Prostate gland (tissue), 2 donors: ENCODE measurements around the gene MCF2L2. TPM values are rescaled to one million over a fixed set of nuclear protein-coding genes. Genes with fewer than 3 reads are reported as not detected.

ENCODE experiments used
- DNase-seq: peaks from one replicate; pipeline ENCODE4 v3.0.0-alpha.2; 2019; ENCODE audit warnings: low spot score
- H3K27ac ChIP-seq, 2 donors: fragments of 200-600 bp; sonication (generic); 2 replicates each; pipeline ENCODE4 v1.5.1; 2017 to 2019
- H3K27me3 ChIP-seq: fragments of 200-600 bp; sonication (generic); replicated peaks from 2 replicates; pipeline ENCODE4 v1.5.1; 2019; ENCODE audit not compliant: insufficient read depth
- H3K36me3 ChIP-seq, 2 donors: fragments of 200-600 bp; sonication (generic); 1 replicate in 1 of 2; 2 replicates in 1 of 2; pipeline versions ENCODE4 v1.5.1 to v1.8.1; 2017 to 2019
- H3K4me1 ChIP-seq: fragments of 200-600 bp; sonication (generic); replicated peaks from 2 replicates; pipeline ENCODE4 v1.5.1; 2019
- H3K4me3 ChIP-seq, 2 donors: fragments of 200-600 bp; sonication (generic); 2 replicates each; pipeline ENCODE4 v1.5.1; 2017 to 2019
- H3K9me3 ChIP-seq: fragments of 200-600 bp; sonication (generic); 2 replicates; pipeline ENCODE4 v1.5.1; 2017
- CTCF ChIP-seq, 4 experiments: fragments of 200-600 bp in 2 of 4; fragments of 450-650 bp in 2 of 4; sonication (generic) in 2 of 4; IDR thresholded peaks; 1 replicate in 3 of 4; 2 replicates in 1 of 4; pipeline ENCODE4 v1.5.1; 2016 to 2019; ENCODE audit warnings: antibody characterized with exemption in 4 of 4, mild to moderate bottlenecking in 2 of 4, moderate library complexity in 2 of 4
- POLR2A ChIP-seq: fragments of 450-650 bp; IDR thresholded peaks from one replicate; pipeline ENCODE4 v1.6.1; 2016; ENCODE audit warnings: antibody characterized with exemption, mild to moderate bottlenecking
- POLR2AphosphoS5 ChIP-seq: sonication (generic); formaldehyde crosslinking; IDR thresholded peaks from one replicate; pipeline ENCODE4 v1.6.1; 2017; ENCODE audit warnings: antibody characterized with exemption
- WGBS: methylation state at CpG from one replicate; pipeline ENCODE4 v1.1.5; 2018; 5-methylcytosine and 5-hydroxymethylcytosine counted together
- intact Hi-C: fragments of 100-400 bp; cut with DNase I; formaldehyde crosslinking; loops from one replicate; pipeline ENCODE4 v1.14.2; 2022
- total RNA-seq, 2 donors: library from RNA; depleted of rRNA; stranded (reverse); fragments of >200 nt; gene quantifications; one replicate each; pipeline ENCODE4 v1.1.0, GENCODE V29; 2016

The MCF2L2 gene
- total RNA-seq, 2 donors from 2014 or later, result 0.41 to 4.0 TPM

GRCh38 chr3:183259621-183260020 is 168.8 kb downstream of the MCF2L2 start:
- H3K4me1 ChIP-seq, result no peaks in the 10 kb centered on the region
- no peaks in the 10 kb centered on the region for H3K27me3 ChIP-seq

GRCh38 chr3:183259087-183259486 is 169.3 kb downstream of the MCF2L2 start:
- Histone ChIP-seq H3K9me3 (no peaks in the 10 kb centered on the region), H3K36me3 (no peaks in the 10 kb centered on the region), H3K27me3 (no peaks in the 10 kb centered on the region), H3K27ac (no peak overlapping the region), H3K4me3 (no peak overlapping the region), H3K4me1 (no peaks in the 10 kb centered on the region)
- WGBS, result 62% methylated on average over 3 of the region's 3 CpGs
- no peak for DNase-seq
- intact Hi-C loops, result loop anchor here (5.0 to 10.0 kb wide), 2 partner anchors 123 to 506 kb away; no protein-coding TSS in a partner anchor
- TF ChIP-seq POLR2AphosphoS5 (no peak), CTCF (IDR thresholded peaks at IDR 0.05) (no peak), POLR2A (no peak)

More at GRCh38 chr3:183259621-183260020, 168.8 kb downstream of the MCF2L2 start:
- DNase-seq, result no peak
- Histone ChIP-seq H3K27ac (no peak overlapping the region), H3K9me3 (no peaks in the 10 kb centered on the region), H3K36me3 (no peaks in the 10 kb centered on the region), H3K4me3 (no peak overlapping the region)
- no peak for TF ChIP-seq POLR2AphosphoS5
- 77% methylated on average over 2 of the region's 2 CpGs for WGBS
- intact Hi-C loops, result loop anchor here (5.0 to 10.0 kb wide), 2 partner anchors 123 to 505 kb away; no protein-coding TSS in a partner anchor

DNA sequence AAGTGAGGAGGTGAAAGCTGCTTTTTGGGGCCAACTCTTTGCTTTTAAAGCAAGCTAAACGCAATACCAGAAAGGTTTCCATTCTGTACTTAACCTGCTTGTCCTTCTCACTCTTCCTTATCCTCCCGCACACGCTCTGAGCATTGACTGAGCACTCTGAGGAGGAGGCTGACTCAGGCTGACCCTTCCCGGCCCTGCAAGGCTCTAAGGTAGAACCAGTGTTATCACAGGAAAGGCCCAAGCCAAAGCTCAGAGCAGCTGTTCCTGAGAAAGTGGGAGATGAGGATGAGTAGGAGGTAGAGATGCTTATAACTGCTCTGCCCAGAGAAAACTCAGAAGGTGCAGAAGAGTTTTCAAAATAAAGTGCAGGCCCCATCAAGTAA is 173.1 kb downstream of the MCF2L2 start:
- no peak for TF ChIP-seq POLR2AphosphoS5
- no peak for TF ChIP-seq CTCF (IDR thresholded peaks at IDR 0.05)
- TF ChIP-seq POLR2A, result no peak
- intact Hi-C loops, result loop anchor here (5.0 to 10.0 kb wide), 2 partner anchors 127 to 509 kb away; no protein-coding TSS in a partner anchor
- Histone ChIP-seq H3K27ac (peak overlapping the region in 1 of 2 donors; percentile 96), H3K36me3 (no peaks in the 10 kb centered on the region), H3K4me1 (no peaks in the 10 kb centered on the region), H3K4me3 (peak overlapping the region in 1 of 2 donors; percentile 87), H3K9me3 (no peaks in the 10 kb centered on the region), H3K27me3 (no peaks in the 10 kb centered on the region)
- DNase-seq, result no peak
- 89% methylated on average over 4 of the region's 4 CpGs for WGBS

DNA sequence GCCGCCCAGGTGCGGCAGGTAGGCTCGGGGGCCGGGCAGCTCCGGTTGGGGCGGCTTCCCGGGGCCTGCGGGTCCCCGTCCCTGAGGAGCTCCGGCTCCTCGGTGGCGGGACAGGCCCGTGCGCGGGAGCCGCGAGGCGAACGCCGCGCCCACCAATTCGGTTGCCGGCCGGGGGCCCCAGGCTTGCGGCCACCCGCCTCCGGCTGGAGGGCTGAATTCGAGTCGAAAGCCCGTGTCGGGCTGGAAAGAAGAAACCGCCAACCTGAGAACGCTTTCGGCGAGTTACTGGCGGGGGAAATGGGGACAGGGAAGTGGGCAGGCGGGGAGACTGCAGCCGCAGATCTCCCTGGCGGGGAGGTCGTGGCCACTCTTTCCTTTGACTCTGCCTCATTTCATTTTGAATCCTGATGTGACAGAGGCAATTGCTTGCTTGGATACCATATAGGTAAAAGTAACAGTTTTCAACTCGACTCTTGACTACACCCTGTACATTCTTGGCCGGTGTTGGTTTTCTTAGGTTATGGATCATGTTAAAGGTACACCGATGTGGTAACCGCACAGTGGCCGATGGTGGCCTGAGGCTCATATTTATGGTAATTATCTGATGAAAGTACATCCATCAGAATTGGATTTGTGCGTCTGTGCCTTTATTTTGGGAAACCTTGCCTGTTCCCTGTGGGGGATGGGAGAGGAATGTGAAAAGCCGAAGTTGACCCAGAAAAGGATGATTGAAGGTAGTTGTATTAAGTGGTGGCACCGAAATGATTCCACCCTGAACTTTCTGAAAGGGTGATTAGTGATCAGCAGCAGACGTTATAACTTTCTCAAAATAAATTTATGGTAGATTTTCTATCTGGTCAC is 173.7 kb downstream of the MCF2L2 start:
- intact Hi-C loops, result loop anchor here (5.0 to 10.0 kb wide), 3 partner anchors 62 to 510 kb away; no protein-coding TSS in a partner anchor

More for the DNA sequence above, 173.7 kb downstream of the MCF2L2 start:
- H3K27me3 ChIP-seq, result no peaks in the 10 kb centered on the region
- no peak for DNase-seq
- no peaks in the 10 kb centered on the region for H3K4me1 ChIP-seq
- H3K27ac ChIP-seq, result peak overlapping the region; percentile 94 to 96
- H3K9me3 ChIP-seq, result no peaks in the 10 kb centered on the region
- no peak for TF ChIP-seq CTCF (IDR thresholded peaks at IDR 0.05)
- TF ChIP-seq POLR2A, result peak; percentile 15
- peak; percentile 6 for TF ChIP-seq POLR2AphosphoS5
- no peaks in the 10 kb centered on the region for H3K36me3 ChIP-seq
- 13% methylated on average over 46 of the region's 49 CpGs for WGBS
- H3K4me3 ChIP-seq, result peak overlapping the region; percentile 75 to 87
